ENCODE data around the gene ZNF566.

Gene ZNF566

GRCh38 chr19:36441339-36441738 is 48.0 kb downstream of the ZNF566 start:
- DNase-seq (ENCODE audit: low read depth) = no peak

GRCh38 chr19:36436531-36436930 is 52.8 kb downstream of the ZNF566 start:
- no peak for DNase-seq (ENCODE audit: low read depth)

- DNase-seq (ENCODE audit: low read depth) = no peak
Measured at GRCh38 chr19:36423925-36424324, 65.4 kb downstream of the ZNF566 start.

GRCh38 chr19:36421749-36422481 is 67.4 kb downstream of the ZNF566 start:
- DNase-seq (ENCODE audit: low read depth) = no peak

- no peak for DNase-seq (ENCODE audit: low read depth)
Measured at GRCh38 chr19:36420961-36421748, 68.2 kb downstream of the ZNF566 start.

GRCh38 chr19:36418287-36419001 is 70.9 kb downstream of the ZNF566 start, which contains the start of gene ZFP82:
TSS of gene ZFP82 (minus strand) at chr19:36418644. CDS start at chr19:36409789, 8,855 bp downstream.
- peak; percentile 69 for DNase-seq (ENCODE audit: low read depth)

GRCh38 chr19:36417752-36418286 is 71.5 kb downstream of the ZNF566 start:
- no peak for DNase-seq (ENCODE audit: low read depth)

GRCh38 chr19:36409841-36410240 is 79.5 kb downstream of the ZNF566 start:
- DNase-seq (ENCODE audit: low read depth) = no peak

- DNase-seq (ENCODE audit: low read depth) = no peak
Measured at GRCh38 chr19:36408101-36408500, 81.3 kb downstream of the ZNF566 start.

- no peak for DNase-seq (ENCODE audit: low read depth)
Measured at GRCh38 chr19:36404498-36404897, 84.9 kb downstream of the ZNF566 start.

GRCh38 chr19:36401475-36401874 is 87.9 kb downstream of the ZNF566 start:
- DNase-seq (ENCODE audit: low read depth) = no peak

- DNase-seq (ENCODE audit: low read depth) = no peak
Measured at GRCh38 chr19:36398571-36398970, 90.8 kb downstream of the ZNF566 start.
